HG03039 (cell line): ENCODE results near the gene GON4L.
"Not testable (repeated sequence)": the region's sequence is repeated elsewhere in the genome, so short reads cannot be mapped to it uniquely, and the experiment has no call there.

Source experiments
- ATAC-seq: cut with Tn5 transposase; IDR thresholded peaks from one replicate; pipeline ENCODE4 v1.9.1; 2021; ENCODE audit warnings: mild to moderate bottlenecking, moderate library complexity; ENCODE audit not compliant: unreplicated experiment

Gene GON4L

GRCh38 chr1:155833665-155834295 is 23.2 kb downstream of the GON4L start:
- no peak for ATAC-seq

GRCh38 chr1:155831279-155831976 is 25.6 kb downstream of the GON4L start:
- no peak for ATAC-seq

- ATAC-seq: no peak
Measured at GRCh38 chr1:155827450-155827849, 29.6 kb downstream of the GON4L start.

GRCh38 chr1:155816351-155816750 is 40.7 kb downstream of the GON4L start:
- ATAC-seq: no peak

- ATAC-seq: no peak
Measured at GRCh38 chr1:155813672-155814071, 43.3 kb downstream of the GON4L start.

- no peak for ATAC-seq
Measured at GRCh38 chr1:155812878-155813277, 44.1 kb downstream of the GON4L start.

GRCh38 chr1:155809088-155809487 is 47.9 kb downstream of the GON4L start:
- no peak for ATAC-seq

GRCh38 chr1:155801149-155801548 is 55.9 kb downstream of the GON4L start:
- ATAC-seq: no peak

GRCh38 chr1:155795618-155796017 is 61.4 kb downstream of the GON4L start:
- ATAC-seq: not testable (repeated sequence)

GRCh38 chr1:155794605-155795245 is 62.3 kb downstream of the GON4L start:
- no peak for ATAC-seq

- ATAC-seq: no peak
Measured at GRCh38 chr1:155793213-155793612, 63.8 kb downstream of the GON4L start.

GRCh38 chr1:155777582-155777981 is 79.4 kb downstream of the GON4L start:
- ATAC-seq: no peak

GRCh38 chr1:155776414-155776813 is 80.6 kb downstream of the GON4L start:
- ATAC-seq: no peak

- ATAC-seq: no peak
Measured at GRCh38 chr1:155773221-155773620, 83.8 kb downstream of the GON4L start.

GRCh38 chr1:155769257-155769656 is 87.8 kb downstream of the GON4L start:
- ATAC-seq: no peak

GRCh38 chr1:155767399-155767989 is 89.5 kb downstream of the GON4L start:
- ATAC-seq: not testable (repeated sequence)

GRCh38 chr1:155763989-155764388 is 93.0 kb downstream of the GON4L start:
- ATAC-seq: not testable (repeated sequence)

- ATAC-seq: not testable (repeated sequence)
Measured at GRCh38 chr1:155763090-155763815, 93.8 kb downstream of the GON4L start.

- ATAC-seq: no peak
Measured at GRCh38 chr1:155761736-155762405, 95.1 kb downstream of the GON4L start.

GRCh38 chr1:155760751-155761475 is 96.1 kb downstream of the GON4L start:
- no peak for ATAC-seq
